Stomach (tissue), 4 donors: ENCODE data around the gene BRCA1.

ENCODE experiments used
- POLR2A ChIP-seq, 4 donors: fragments of 450-650 bp; IDR thresholded peaks; one replicate each; pipeline ENCODE4 v1.6.1; 2016; ENCODE audit warnings: antibody characterized with exemption in 4 of 4, control low read depth in 2 of 4, mild to moderate bottlenecking in 1 of 4, moderate library complexity in 1 of 4
- POLR2AphosphoS5 ChIP-seq, 3 donors: sonication (generic); formaldehyde crosslinking; IDR thresholded peaks; one replicate each; pipeline ENCODE4 v1.6.1; 2016; ENCODE audit warnings: antibody characterized with exemption in 3 of 3
- TF ChIP-seq, protein P1 (sequence below), 7 experiments: fragments of 450-650 bp in 4 of 7; fragments of 200-600 bp in 3 of 7; sonication (generic) in 3 of 7; IDR thresholded peaks; one replicate each; pipeline ENCODE4 v1.5.1; 2016 to 2019; ENCODE audit warnings: antibody characterized with exemption in 7 of 7, control low read depth in 2 of 7, mild to moderate bottlenecking in 1 of 7

- TF ChIP-seq, protein P1, sequence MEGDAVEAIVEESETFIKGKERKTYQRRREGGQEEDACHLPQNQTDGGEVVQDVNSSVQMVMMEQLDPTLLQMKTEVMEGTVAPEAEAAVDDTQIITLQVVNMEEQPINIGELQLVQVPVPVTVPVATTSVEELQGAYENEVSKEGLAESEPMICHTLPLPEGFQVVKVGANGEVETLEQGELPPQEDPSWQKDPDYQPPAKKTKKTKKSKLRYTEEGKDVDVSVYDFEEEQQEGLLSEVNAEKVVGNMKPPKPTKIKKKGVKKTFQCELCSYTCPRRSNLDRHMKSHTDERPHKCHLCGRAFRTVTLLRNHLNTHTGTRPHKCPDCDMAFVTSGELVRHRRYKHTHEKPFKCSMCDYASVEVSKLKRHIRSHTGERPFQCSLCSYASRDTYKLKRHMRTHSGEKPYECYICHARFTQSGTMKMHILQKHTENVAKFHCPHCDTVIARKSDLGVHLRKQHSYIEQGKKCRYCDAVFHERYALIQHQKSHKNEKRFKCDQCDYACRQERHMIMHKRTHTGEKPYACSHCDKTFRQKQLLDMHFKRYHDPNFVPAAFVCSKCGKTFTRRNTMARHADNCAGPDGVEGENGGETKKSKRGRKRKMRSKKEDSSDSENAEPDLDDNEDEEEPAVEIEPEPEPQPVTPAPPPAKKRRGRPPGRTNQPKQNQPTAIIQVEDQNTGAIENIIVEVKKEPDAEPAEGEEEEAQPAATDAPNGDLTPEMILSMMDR (IDR thresholded peaks at IDR 0.05): no peak
- TF ChIP-seq POLR2A (IDR thresholded peaks at IDR 0.05): no peak
- no peak for TF ChIP-seq POLR2AphosphoS5 (IDR thresholded peaks at IDR 0.05)
These were observed 6.2 kb downstream of the BRCA1 start for GRCh38 chr17:43118679-43119615.
